Transverse colon (tissue), 4 donors: Measurements from ENCODE around the gene ATP6V1C2. TPM values are rescaled to one million over a fixed set of nuclear protein-coding genes. Genes with fewer than 3 reads are reported as not detected.

Source experiments
- DNase-seq: peaks from one replicate; pipeline ENCODE4 v3.0.0-alpha.2; 2019
- H3K27ac ChIP-seq, 4 donors: fragments of 200-600 bp; sonication (generic); 2 replicates each; pipeline ENCODE4 v1.5.1; 2016 to 2018; ENCODE audit warnings: inconsistent platforms in 4 of 4
- H3K27me3 ChIP-seq: fragments of 200-600 bp; sonication (generic); 2 replicates; pipeline ENCODE4 v1.5.1; 2017; ENCODE audit warnings: inconsistent platforms
- H3K36me3 ChIP-seq, 4 donors: fragments of 200-600 bp; sonication (generic); 2 replicates each; pipeline ENCODE4 v1.5.1; 2017 to 2019; ENCODE audit warnings: inconsistent platforms in 4 of 4
- H3K4me1 ChIP-seq, 4 donors: fragments of 200-600 bp; sonication (generic); 2 replicates each; pipeline ENCODE4 v1.5.1; 2017 to 2020; ENCODE audit warnings: inconsistent platforms in 4 of 4
- H3K4me3 ChIP-seq, 4 donors: fragments of 200-600 bp; sonication (generic); 1 replicate in 1 of 4; 2 replicates in 3 of 4; pipeline versions ENCODE4 v1.5.1 to v1.6.1; 2017 to 2019; ENCODE audit warnings: inconsistent platforms in 4 of 4
- H3K9me3 ChIP-seq, 2 donors: fragments of 200-600 bp; sonication (generic); 2 replicates each; pipeline ENCODE4 v1.5.1; 2017 to 2019; ENCODE audit warnings: inconsistent platforms in 2 of 2
- CTCF ChIP-seq, 5 experiments: fragments of 200-600 bp in 3 of 5; fragments of 450-650 bp in 2 of 5; sonication (generic) in 3 of 5; IDR thresholded peaks; 1 replicate in 2 of 5; 2 replicates in 3 of 5; pipeline ENCODE4 v1.5.1; 2016 to 2017; ENCODE audit warnings: antibody characterized with exemption in 5 of 5, inconsistent platforms in 3 of 5, mild to moderate bottlenecking in 2 of 5, moderate library complexity in 1 of 5
- EP300 ChIP-seq: sonication (generic); formaldehyde crosslinking; IDR thresholded peaks from one replicate; pipeline ENCODE4 v1.6.1; 2017; ENCODE audit warnings: antibody characterized with exemption, low read depth
- POLR2A ChIP-seq: fragments of 450-650 bp; IDR thresholded peaks from one replicate; pipeline ENCODE4 v1.6.1; 2016; ENCODE audit warnings: antibody characterized with exemption, mild to moderate bottlenecking, moderate library complexity
- POLR2AphosphoS5 ChIP-seq, 3 donors: sonication (generic); formaldehyde crosslinking; IDR thresholded peaks; one replicate each; pipeline ENCODE4 v1.6.1; 2016; ENCODE audit warnings: antibody characterized with exemption in 3 of 3
- WGBS, 2 donors: methylation state at CpG; one replicate each; pipeline ENCODE4 v1.1.5; 2018; ENCODE audit warnings: low coverage in 1 of 2; 5-methylcytosine and 5-hydroxymethylcytosine counted together
- in situ Hi-C, 4 donors: fragments of 200-750 bp; cut with MboI; loops; one replicate each; pipeline versions ENCODE4 v1.15.0 to v1.15.1; 2017; ENCODE audit warnings: low sequenced_read_pairs in 3 of 4, low pct_ligation_motif_present in 1 of 4, low pct_unique_long_range_greater_than_20kb in 1 of 4
- intact Hi-C: fragments of 100-400 bp; cut with DNase I; formaldehyde crosslinking; loops from one replicate; pipeline ENCODE4 v1.15.1; 2023; ENCODE audit warnings: low total_unique reads
- total RNA-seq, 4 donors: library from RNA; depleted of rRNA; stranded (reverse); fragments of >200 nt; gene quantifications; one replicate each; pipeline ENCODE4 v1.1.0, GENCODE V29; 2016

ATP6V1C2 gene
- total RNA-seq, 4 donors from 2014 or later: 0.48 to 43.0 (median 1.2) TPM

- Histone ChIP-seq H3K27me3 (no peaks in the 10 kb centered on the region), H3K4me1 (no peaks in the 10 kb centered on the region), H3K27ac (no peak overlapping the region), H3K4me3 (no peak overlapping the region), H3K36me3 (peaks cover 0 to 4% (median 1%) of the 10 kb centered on the region in 4 donors), H3K9me3 (no peaks in the 10 kb centered on the region)
- in situ Hi-C loops (no loop called here), intact Hi-C loops (no loop called here)
- TF ChIP-seq POLR2A (no peak), EP300 (no peak), POLR2AphosphoS5 (IDR thresholded peaks at IDR 0.05) (no peak), CTCF (IDR thresholded peaks at IDR 0.05) (no peak)
- WGBS, 2 donors: 88% methylated on average over 8 of the region's 8 CpGs; no CpG with 5 or more reads in 1 of the 2 donors
- DNase-seq: no peak
These were observed 52.5 kb downstream of the ATP6V1C2 start for GRCh38 chr2:10773821-10774341.

- DNase-seq: no peak
- H3K27ac ChIP-seq: no peak overlapping the region
- in situ Hi-C loops: no loop called here
- peaks cover 0 to 4% (median 1%) of the 10 kb centered on the region in 4 donors for H3K36me3 ChIP-seq
- TF ChIP-seq POLR2A: no peak
- no peak for TF ChIP-seq POLR2AphosphoS5 (IDR thresholded peaks at IDR 0.05)
- no peak overlapping the region for H3K4me3 ChIP-seq
- intact Hi-C loops: no loop called here
- H3K27me3 ChIP-seq: no peaks in the 10 kb centered on the region
- no peaks in the 10 kb centered on the region for H3K4me1 ChIP-seq
- 77 to 80% methylated on average over 1 to 6 of the region's 6 CpGs for WGBS, 2 donors
- no peaks in the 10 kb centered on the region for H3K9me3 ChIP-seq
These were observed 53.0 kb downstream of the ATP6V1C2 start for GRCh38 chr2:10774394-10774793.

- intact Hi-C loops: no loop called here
- WGBS, 2 donors: 73% methylated on average over 23 of the region's 23 CpGs; no CpG with 5 or more reads in 1 of the 2 donors
- Histone ChIP-seq H3K4me3 (no peak overlapping the region), H3K27me3 (no peaks in the 10 kb centered on the region), H3K4me1 (no peaks in the 10 kb centered on the region), H3K9me3 (no peaks in the 10 kb centered on the region), H3K36me3 (peaks cover 0 to 4% (median 1%) of the 10 kb centered on the region in 4 donors), H3K27ac (no peak overlapping the region)
- no peak for DNase-seq
- in situ Hi-C loops: no loop called here
- TF ChIP-seq POLR2AphosphoS5 (IDR thresholded peaks at IDR 0.05) (no peak), EP300 (no peak), POLR2A (no peak), CTCF (IDR thresholded peaks at IDR 0.05) (no peak)
These were observed 53.8 kb downstream of the ATP6V1C2 start for GRCh38 chr2:10775021-10775780.

- Histone ChIP-seq H3K27ac (no peak overlapping the region), H3K4me1 (no peaks in the 10 kb centered on the region), H3K9me3 (no peaks in the 10 kb centered on the region), H3K27me3 (no peaks in the 10 kb centered on the region), H3K36me3 (peaks cover 0 to 7% (median 2%) of the 10 kb centered on the region in 4 donors), H3K4me3 (no peak overlapping the region)
- intact Hi-C loops: no loop called here
- DNase-seq: no peak
- WGBS, 2 donors: 92% methylated on average over 13 of the region's 13 CpGs; no CpG with 5 or more reads in 1 of the 2 donors
- TF ChIP-seq CTCF (IDR thresholded peaks at IDR 0.05): no peak
- no peak for TF ChIP-seq POLR2AphosphoS5 (IDR thresholded peaks at IDR 0.05)
- no peak for TF ChIP-seq EP300
- TF ChIP-seq POLR2A: no peak
- in situ Hi-C loops: no loop called here
These were observed 54.4 kb downstream of the ATP6V1C2 start for GRCh38 chr2:10775831-10776230.
